ENCODE data around the gene PMIS2. TPM values are rescaled to one million over a fixed set of nuclear protein-coding genes. Genes with fewer than 3 reads are reported as not detected.
A peak's percentile ranks its signal among the peaks of the same experiment; 100 is the strongest.

The PMIS2 gene
- total and polyA plus RNA-seq, 3 donors from 2014 or later: 0.74 to 2.0 TPM; not detected in 1

DNA sequence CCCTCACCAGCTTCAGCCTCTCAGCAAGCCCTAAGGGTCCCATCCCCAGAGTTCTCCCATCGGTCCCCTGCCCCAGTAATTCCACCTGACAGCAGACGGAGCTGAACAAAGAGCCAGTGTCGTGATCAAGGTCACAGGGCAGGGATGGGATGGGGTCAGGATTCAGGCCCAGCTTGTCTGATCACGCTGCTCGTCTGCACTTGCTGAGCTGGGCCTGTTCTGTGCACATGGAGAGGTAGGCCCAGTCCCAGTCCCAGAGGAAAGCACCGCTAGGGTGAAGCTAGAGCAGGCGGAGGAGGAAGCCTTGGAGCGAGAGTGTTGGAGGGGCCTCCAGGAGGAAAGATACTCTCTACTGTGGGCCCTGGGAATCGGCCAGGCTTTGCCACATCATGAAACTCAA lies 35.7 kb downstream of the PMIS2 start:
- DNase-seq: no peak
- no peaks in the 10 kb centered on the region for H3K27me3 ChIP-seq
- 77 to 79% methylated on average over 9 of the region's 9 CpGs for WGBS, 2 donors
- H3K4me3 ChIP-seq: no peak overlapping the region
- no peaks in the 10 kb centered on the region for H3K36me3 ChIP-seq (ENCODE audit: low read depth, missing control alignments)
- H3K27ac ChIP-seq: no peak overlapping the region
- no peak for TF ChIP-seq POLR2A (IDR thresholded peaks at IDR 0.05)
- TF ChIP-seq, protein P1, sequence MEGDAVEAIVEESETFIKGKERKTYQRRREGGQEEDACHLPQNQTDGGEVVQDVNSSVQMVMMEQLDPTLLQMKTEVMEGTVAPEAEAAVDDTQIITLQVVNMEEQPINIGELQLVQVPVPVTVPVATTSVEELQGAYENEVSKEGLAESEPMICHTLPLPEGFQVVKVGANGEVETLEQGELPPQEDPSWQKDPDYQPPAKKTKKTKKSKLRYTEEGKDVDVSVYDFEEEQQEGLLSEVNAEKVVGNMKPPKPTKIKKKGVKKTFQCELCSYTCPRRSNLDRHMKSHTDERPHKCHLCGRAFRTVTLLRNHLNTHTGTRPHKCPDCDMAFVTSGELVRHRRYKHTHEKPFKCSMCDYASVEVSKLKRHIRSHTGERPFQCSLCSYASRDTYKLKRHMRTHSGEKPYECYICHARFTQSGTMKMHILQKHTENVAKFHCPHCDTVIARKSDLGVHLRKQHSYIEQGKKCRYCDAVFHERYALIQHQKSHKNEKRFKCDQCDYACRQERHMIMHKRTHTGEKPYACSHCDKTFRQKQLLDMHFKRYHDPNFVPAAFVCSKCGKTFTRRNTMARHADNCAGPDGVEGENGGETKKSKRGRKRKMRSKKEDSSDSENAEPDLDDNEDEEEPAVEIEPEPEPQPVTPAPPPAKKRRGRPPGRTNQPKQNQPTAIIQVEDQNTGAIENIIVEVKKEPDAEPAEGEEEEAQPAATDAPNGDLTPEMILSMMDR (IDR thresholded peaks at IDR 0.05): no peak
- H3K9me3 ChIP-seq: no peaks in the 10 kb centered on the region
- intact Hi-C loops (cut with DNase I; ENCODE audit: low total_unique reads): no loop called here
- no peaks in the 10 kb centered on the region for H3K4me1 ChIP-seq

DNA sequence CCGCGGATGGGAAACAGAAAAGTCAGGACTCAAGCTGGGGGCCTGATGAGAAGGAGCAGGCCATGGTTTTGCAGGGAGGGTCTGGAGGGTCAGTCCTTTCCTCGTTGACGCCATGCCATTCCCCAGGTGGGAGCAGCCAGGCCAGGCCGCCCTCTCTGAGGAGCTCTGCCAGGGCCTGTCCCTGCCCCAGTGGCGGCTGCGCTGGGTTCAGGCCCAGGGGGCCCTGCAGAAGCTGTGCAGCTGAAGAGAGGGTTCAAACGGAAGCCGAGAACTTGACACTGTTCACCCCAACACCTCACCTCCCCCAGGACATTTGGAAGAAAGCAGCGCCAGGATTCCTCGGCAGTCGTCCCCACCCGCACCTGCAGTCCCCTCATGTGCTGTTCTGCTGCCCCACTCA lies 36.8 kb downstream of the PMIS2 start:
- 85 to 88% methylated on average over 12 to 13 of the region's 13 CpGs for WGBS, 2 donors
- TF ChIP-seq, protein P1 (IDR thresholded peaks at IDR 0.05): no peak
- no peak for TF ChIP-seq POLR2A (IDR thresholded peaks at IDR 0.05)
- Histone ChIP-seq H3K4me1 (no peaks in the 10 kb centered on the region), H3K9me3 (no peaks in the 10 kb centered on the region), H3K4me3 (no peak overlapping the region), H3K27me3 (no peaks in the 10 kb centered on the region), H3K36me3 (ENCODE audit: low read depth, missing control alignments) (no peaks in the 10 kb centered on the region), H3K27ac (no peak overlapping the region)
- DNase-seq: no peak
- intact Hi-C loops (cut with DNase I; ENCODE audit: low total_unique reads): no loop called here

DNA sequence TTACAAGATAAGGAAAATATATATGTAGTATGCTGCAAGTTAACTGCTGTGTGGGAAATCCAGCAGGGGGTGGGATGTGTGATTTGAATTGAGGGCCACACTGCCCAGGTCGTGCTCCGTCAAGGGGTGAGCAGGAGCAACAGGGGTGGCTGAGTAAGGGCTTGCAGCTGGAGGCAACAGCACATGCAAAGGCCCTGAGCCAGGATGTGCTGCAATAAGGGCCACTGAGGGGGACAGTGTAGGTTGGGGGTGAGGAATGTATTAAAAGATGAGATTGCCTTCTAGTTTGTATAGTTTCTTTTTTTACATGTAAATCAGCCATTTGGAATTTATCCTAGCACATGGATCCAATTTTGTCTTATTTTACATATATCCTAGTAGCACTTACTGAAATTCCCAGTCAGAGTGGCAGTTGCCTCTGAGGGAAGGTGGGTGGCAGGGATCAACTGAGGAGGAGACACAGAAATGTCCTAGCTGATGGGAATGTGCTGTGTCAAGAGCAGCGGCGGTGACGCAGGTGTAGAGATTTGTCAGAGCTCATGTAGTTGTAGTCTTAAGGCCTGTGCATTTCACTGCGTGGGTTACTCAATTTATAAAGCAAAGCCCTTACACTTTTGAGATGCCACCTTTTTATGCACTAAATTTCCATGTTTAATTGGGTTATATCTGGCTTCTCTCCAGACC lies 37.5 kb downstream of the PMIS2 start:
- no peak for TF ChIP-seq POLR2A (IDR thresholded peaks at IDR 0.05)
- TF ChIP-seq, protein P1 (IDR thresholded peaks at IDR 0.05): no peak
- H3K9me3 ChIP-seq: no peaks in the 10 kb centered on the region
- H3K4me3 ChIP-seq: no peak overlapping the region
- H3K27ac ChIP-seq: no peak overlapping the region
- 82 to 88% methylated on average over 6 of the region's 6 CpGs for WGBS, 2 donors
- intact Hi-C loops (cut with DNase I; ENCODE audit: low total_unique reads): no loop called here
- H3K36me3 ChIP-seq (ENCODE audit: low read depth, missing control alignments): no peaks in the 10 kb centered on the region
- H3K4me1 ChIP-seq: no peaks in the 10 kb centered on the region
- no peaks in the 10 kb centered on the region for H3K27me3 ChIP-seq
- DNase-seq: no peak

DNA sequence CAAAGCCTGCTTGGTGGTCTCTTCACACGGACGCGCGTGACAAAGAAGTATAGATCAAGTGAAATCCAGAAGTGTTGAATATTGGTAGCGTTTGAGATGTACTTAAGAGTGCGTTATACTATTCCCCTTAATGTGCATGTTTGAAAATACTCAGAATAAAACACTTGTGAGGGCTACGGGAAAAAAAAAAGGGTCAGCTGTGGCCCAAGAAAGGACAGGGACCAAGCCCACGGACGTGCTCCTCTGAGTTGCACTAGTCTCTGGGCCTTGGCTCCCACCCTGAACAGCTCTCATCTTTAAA lies 42.2 kb downstream of the PMIS2 start:
- whole genome bisulfite sequencing, 2 donors: 3 to 8% methylated on average over 9 of the region's 9 CpGs

More for the DNA sequence above, 42.2 kb downstream of the PMIS2 start:
- Histone ChIP-seq H3K9me3 (no peaks in the 10 kb centered on the region), H3K4me3 (peak overlapping the region; percentile 77 to 80), H3K36me3 (ENCODE audit: low read depth, missing control alignments) (no peaks in the 10 kb centered on the region), H3K4me1 (peaks cover 5% of the 10 kb centered on the region), H3K27ac (peak overlapping the region; percentile 52 to 88), H3K27me3 (no peaks in the 10 kb centered on the region)
- TF ChIP-seq, protein P1 (IDR thresholded peaks at IDR 0.05): no peak
- no peak for TF ChIP-seq POLR2A (IDR thresholded peaks at IDR 0.05)
- intact Hi-C loops (cut with DNase I; ENCODE audit: low total_unique reads): no loop called here
- DNase-seq: no peak
